HG02870 (cell line): ENCODE results near the gene TMEM187.
A peak's percentile ranks its signal among the peaks of the same experiment; 100 is the strongest.

Experiments
- ATAC-seq: cut with Tn5 transposase; IDR thresholded peaks from one replicate; pipeline ENCODE4 v1.9.1; 2021; ENCODE audit warnings: mild to moderate bottlenecking, moderate library complexity; ENCODE audit not compliant: unreplicated experiment

Gene TMEM187, protein sequence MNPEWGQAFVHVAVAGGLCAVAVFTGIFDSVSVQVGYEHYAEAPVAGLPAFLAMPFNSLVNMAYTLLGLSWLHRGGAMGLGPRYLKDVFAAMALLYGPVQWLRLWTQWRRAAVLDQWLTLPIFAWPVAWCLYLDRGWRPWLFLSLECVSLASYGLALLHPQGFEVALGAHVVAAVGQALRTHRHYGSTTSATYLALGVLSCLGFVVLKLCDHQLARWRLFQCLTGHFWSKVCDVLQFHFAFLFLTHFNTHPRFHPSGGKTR

DNA sequence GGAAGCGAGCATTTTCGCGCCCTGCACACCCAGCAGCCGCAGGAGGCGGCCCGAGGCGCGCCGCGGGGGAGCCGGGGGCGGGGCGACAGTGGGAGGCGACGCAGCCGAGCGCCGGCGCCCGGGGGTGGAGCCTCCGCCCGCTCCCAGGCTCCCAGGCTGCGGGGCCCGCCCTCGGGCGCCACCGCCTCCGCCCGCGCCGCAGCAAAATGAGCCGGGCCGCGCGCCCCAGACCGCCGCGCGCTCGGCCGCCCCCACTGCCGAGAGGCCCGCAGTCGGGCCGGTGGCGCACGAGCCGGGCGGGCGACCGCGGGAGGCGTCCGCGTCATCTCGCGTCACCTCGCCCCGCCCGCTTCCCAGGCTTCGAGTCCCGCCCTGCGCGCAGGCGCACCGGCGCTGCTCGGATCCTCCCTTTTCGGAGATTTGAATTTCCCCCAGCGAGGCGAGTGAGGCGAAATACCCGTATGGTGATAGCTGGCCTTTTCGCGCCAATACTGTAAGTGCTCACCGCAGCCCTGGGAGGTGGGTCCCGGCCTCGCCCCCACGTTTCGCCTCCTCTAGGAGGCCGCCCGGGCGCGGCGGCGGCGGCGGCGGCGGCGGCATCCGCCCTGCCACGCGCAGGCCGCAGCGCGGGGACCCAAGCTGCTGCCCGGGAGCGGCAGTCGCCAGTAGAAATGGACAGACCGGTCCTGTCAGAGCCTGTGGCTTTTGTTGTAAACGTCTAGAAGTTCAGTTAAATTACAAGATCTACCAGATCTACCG lies at the start of gene TMEM187:
TSS of gene TMEM187 (plus strand) at position 387 of the 759 bp plus-strand sequence. CDS start 9,309 bp downstream, outside the sequence.
- peak; percentile 51 for ATAC-seq

DNA sequence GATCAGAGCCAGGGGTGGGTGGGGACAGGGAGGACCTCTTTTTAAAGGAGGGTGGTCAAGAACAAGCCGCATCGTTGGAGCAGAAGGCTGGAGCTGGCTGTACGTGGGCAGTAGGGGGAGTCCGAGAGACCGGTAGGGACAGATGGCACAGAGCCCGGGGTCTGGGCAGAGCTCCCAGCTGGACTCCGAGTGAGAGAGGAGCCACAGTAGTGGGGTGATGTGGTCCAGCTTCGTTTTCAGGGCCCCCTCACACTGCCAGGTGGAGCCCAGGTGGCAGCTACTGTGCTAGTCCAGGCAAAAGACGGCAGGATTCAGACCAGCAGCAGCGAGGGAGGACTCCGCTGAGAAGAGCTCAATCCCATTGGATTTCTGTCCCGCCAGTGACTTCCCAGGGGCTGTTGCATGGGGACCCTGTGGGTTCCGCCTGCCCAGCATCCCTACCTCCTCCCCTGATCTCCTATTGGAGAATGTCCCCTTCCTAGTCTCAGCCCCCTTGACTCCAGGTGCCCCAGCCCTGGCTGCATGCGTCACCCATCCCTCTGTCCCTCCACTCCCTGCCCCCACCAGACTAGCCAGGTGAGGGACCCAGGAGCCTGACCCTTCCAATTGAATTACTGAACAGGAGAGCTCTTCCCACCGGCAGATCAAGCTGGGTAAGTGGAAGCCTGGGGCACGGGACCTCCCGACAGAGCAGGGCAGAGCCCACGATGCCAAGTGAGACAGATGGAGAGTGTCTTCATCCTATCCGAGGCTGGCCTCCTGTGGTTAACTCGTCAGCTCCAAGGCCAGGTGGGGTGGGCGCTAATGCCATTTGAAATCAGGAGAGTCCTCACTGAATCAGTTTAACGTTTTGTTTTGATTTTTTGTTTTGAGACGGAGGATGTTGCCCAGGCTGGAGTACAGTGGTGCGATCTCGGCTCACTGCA lies 49.4 kb upstream of the TMEM187 start:
- ATAC-seq = no peak

DNA sequence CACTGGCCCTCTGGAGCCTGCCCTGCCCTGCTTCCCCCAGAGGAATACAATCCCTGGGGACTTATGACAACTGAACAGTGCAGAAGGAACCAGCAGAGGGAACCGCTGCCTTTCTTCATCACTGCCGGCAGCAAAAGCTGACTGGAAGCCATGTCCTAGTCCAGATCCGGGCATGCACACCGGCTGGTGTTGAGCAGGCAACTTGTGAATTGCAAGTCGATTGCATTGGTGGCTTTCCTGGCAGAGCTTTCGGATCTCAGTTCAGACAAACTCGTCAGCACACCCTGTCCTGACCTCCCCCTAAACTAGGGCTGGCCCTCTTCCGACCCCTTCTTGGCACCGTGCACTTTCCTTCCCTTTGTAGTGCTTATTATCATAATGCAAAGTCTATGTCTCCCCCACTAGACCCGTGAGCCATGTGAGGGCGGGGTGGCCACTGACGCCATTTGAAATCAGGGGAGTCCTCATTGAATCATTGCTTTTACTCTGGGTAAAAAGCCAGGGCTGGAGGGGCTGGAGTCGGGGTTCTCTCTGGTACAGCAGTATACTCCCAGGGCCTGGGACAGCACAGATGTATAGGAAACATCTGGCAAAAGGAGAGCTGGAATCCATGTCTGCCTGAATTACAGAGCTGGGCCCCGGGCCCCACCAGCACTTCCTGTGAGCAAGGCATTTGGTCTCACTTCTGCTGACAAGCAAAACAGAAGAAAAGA lies 48.2 kb upstream of the TMEM187 start:
- ATAC-seq = no peak

DNA sequence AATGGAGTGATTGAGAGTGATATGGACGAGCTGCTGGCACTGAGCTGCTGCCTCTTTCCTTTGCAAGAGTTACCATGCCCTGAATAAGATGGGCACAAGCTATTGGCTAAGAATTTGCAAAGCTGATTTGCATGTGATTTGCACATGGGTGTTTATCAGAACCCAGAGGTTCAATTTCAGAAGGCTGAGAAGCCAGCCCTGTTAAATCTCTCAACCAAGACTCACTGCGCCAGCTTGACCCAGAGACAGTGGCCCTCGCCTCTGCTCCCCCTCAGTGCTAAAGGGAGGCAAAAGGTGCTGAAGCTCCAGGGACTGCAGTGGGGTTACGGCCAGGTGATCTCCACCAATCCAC lies 47.2 kb upstream of the TMEM187 start:
- no peak for ATAC-seq

DNA sequence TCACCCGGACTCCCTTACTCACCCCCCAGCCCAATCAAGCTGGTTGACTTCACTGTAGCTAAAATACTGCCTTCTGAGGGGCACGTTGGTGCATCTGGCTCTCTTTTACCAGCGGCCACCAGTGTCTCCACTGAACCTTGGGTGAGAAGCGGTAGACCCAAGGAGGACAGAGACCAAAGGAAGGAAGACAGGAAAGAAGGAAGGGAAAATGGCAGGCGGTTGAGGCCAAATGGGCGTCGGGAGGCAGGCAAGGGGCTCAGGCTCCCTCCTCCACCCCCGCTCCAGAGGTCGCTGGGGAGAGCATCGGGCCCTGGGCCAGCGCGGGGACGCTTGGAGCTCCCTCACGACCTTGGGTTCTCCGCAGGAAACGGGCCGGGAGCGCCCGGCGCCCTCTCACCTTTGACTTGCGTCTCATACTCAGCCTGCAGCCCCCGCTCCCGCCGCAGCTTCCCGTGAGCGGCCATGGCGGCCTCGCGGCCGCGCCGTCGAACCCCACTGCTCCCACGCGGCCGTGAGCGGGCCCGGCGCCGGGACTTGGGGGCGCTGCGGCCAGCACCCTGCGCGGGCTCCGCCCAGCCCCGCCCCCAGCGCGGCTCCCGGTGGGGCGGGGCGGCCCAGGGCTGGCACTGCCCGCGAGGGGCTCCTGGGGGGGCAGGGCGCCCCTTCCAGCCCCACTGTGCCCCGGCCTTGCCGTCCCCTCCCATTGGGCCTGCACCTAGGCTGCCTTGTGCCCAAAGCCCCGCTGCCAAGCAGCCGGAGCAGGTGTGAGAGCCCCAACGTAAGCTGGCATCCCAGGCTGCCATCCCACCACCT lies 46.6 kb upstream of the TMEM187 start, which contains the start of gene ARHGAP4:
TSS of gene ARHGAP4 (minus strand) at position 526 of the 813 bp plus-strand sequence. CDS start at position 464, 62 bp downstream.
- ATAC-seq = no peak

DNA sequence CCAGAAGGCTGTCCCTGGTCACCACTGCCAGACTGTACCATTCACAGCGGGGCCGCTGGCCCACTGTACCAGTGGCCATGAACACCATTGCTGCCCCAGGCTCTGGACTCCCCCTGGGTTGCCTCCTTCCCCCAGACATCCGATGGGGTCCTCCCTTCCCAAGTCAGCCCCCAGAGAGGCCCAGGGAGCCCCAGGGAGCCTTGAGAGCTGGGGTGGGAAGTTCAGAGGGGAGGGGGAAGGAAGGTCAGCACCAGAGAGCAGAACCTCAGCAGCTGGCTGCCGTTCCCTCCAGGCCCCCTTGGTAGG lies 46.0 kb upstream of the TMEM187 start:
- no peak for ATAC-seq

DNA sequence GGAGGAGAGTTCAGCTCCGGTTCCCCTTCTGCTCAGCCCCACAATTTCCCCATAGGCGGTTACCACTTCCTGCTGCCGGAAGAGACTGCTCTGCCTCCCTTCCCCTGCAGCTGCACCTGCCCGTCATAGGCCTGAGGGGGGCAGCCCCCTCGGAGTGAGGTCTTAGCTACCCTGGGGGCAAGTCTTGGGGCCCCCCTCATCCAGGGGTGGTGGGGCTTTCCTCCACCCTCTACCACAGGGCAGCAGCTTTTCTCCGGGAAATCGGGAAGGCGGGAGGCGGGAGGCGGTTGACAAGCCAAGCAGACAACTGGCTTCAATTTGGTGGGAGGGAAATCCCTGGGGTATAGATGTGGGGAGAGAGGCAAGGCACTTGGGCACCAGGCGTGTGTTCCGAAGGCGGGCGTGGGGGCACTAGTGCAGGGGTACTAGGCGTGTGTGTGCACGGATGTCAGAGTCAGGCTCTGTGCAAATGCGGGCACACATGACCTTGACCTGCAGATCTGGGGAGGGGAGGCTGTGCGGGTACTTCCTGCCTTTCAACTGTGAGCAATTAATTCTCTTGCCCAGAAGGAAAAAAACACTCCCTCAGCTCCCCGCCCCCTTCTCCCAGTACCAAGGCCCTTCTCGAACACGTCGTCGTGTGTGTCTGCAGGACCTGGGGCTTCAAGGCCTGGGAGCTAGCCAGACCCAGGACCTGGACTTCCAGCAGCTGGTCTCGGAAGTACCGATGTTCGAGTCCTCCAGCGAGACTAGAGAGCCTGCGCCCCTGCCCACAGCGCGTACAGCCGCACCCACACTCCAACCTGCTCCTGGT lies 45.5 kb upstream of the TMEM187 start:
- peak; percentile 34 for ATAC-seq

DNA sequence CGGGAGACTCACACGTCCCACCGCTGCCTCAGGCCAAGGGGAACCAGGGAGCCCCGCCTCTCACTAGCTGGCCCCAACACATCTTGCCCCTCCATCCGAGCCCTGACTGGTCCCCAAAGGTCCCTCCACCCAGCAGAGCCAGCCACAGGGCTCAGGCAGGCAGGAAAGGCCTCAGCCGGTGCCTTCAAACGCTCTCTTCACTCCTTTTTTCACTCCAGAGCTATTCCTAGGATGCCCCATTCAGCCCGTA lies 45.0 kb upstream of the TMEM187 start:
- ATAC-seq = no peak

DNA sequence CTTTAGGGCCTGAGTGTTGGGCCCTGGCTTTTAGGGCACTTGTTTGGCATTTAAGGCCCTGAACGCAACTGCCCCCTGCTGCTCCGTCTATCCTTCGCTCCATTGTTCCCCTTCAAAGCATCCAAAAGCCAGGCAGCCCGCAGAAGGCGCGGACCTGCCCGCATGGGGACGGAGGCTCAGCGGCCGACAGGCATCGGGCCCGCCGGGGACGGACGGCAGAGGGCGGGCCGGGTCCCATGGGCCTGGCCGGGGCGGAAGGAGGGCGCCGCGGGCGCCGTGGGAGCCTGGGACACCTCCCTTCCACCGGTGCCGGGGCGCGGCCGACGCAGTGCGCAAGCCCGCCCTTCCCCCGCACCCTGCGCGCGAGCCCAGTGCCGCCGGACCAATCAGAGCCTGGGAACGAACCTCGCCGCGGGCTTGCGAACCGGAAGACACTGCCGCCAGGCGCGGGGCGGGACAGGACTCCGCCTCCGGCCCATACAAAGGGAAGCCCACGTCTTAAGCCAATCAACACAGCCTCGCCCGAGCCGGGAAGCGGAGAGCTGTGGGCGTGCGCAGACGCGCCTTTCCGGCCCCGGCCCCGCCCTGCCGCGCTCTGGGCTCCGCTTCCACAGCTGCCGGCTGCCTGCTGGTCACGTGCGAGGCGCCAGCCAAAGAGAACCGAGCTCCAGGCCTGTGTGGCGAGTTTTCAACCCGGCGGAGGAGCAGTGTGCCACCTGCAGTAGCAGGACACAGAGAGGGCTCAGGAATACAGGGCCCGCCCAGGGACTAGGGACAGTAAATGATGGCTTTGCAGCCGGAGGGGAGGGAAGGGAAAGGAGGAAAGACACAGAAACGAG lies 44.4 kb upstream of the TMEM187 start:
- ATAC-seq = peak; percentile 86

DNA sequence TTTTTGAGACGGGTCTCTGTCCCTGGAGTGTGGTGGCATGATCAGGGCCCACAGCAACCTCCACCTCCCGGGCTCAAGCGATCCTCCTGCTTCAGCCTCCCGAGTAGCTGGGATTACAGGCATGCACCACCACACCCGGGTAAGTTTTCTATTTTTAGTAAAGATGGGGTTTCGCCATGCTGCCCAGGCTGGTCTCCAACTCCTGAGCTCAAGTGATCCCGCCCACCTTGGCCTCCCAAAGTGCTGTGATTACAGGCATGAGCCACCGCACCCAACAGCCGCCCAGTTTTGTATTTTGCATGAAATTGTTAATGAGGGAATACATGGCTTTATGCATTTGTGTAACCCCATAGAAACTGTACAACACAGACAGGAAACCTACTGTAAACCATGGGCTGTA lies 43.7 kb upstream of the TMEM187 start:
- ATAC-seq = no peak

DNA sequence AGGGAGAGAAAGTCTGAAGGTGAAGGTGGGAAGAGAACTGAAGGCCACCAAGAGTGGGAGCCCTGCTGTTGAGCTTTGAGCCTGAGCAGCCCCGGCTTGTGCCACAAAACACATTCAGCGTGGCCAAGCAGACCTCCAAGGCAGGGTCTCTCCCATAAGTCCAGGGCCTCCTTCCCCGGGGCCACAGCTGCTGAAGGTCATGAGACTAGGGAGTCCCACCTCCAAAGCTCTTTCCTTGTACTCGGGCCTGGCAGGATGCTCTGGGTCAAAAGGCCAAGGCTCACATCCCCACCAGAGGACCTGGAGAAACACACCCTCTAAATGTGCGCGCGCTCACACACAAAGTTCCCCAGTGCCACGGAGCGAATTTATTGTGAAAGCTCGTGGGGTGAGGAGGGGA lies 43.0 kb upstream of the TMEM187 start:
- no peak for ATAC-seq

DNA sequence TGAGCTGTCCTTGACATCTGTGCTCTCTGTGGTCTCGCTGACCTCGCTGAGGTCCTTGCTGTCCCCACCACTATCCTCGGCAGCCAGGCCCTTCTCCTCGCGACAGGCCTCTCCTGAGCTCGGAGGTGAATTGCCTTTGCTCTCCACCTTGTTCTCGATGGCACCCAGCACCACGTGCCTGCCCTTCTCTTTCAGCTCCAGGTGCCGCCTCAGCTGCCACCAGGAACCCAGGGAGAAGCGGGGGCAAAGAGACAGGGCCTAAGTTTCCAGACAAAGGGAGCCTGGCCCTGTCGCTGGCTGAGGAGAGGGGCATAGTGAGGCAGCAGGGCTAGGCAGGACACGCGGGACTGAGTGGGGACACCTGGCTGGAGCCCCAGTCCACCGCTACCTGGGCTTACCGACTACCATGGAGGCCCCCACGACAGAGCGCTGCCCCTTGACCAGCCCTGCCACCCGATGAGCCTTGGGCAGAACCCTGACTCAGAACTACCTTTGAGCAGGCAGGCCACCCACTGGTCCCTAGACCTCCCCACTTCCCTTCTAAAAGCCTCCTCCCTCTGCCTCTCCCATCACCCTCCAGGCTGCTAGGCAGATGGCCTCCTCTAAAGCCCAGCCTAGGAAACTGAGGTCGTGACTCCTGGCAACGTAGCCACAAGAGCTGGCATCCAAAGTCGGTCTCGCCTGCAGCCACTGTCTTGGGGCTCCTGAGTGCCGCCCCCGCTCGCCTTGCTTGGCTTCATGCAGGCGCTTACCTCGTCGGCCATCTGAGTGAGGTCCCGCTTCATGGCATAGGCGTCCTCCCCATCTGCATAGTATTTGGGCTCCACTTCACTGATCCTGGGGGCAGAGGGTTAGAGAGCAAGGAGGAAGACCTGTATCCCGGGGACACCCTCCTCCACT lies 42.3 kb upstream of the TMEM187 start:
- ATAC-seq = no peak

DNA sequence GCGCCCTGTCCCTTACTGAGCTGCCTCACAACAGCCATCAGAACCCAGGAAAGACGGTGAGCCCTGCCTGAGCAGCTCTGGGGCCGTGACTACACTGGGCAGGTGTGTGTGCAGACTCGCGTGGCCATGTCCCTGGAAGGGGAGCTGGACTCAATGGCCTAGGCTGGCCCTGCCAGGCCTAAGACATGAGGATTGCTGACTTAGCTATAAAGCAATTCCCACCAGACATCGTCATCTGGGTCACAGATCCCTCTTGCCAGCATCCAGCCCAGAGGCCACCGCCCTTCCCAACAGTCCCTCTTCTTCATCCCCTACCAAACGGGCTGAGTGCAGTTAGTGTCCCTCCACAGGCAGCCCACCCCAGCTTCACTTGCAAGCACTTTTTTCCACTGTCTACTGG lies 41.4 kb upstream of the TMEM187 start:
- no peak for ATAC-seq

DNA sequence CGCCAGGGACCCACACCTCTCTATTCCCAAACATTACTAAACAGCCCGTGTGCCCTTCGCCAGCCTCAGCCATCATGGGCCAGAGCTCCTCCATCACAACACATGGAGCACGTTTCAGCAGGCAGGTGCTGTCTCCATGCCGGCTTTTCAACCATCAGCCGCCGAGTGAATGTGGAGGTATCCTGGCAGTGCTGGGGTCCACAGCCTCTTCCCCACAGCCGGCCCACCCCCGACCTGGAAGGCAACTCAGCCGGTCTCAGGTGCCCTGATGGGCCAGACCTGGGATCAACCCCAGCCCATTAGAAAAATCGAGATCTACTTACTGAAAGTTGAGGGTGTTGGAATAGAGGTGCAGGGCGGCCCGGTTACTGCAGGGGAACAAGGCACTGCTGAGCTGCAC lies 40.8 kb upstream of the TMEM187 start:
- ATAC-seq = no peak

DNA sequence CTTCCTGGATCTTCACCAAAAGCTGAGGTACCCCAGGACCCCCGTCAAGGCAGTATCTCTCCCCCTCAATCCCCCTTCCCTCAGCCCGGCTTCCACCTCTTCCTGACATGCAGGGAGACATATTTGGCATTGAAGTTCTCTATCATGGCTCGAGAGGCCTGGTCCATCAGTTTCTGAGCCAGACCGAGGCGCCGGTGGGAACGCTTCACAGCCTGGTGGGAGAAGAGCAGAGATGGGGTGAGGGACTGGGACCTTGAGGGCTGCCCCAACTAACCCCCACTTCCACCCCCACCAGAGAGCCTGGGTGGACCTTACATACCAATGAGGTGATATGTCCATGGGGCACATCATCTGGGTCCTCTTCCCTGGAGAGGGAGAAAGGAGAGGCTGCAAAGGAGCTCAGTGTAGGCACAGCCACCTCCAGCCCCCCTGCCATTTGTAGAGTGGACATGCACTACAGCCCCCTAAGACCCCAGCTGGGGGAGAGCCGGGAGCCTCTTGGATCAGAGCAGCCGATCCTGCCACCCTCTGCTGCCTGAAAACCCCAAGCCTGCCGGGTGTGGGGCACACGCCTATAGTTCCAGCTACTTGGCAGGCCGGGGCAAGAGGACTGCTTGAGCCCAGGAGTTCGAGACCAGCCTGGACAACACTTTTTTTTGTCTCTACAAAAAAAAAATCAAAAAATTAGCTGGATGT lies 40.2 kb upstream of the TMEM187 start:
- no peak for ATAC-seq

DNA sequence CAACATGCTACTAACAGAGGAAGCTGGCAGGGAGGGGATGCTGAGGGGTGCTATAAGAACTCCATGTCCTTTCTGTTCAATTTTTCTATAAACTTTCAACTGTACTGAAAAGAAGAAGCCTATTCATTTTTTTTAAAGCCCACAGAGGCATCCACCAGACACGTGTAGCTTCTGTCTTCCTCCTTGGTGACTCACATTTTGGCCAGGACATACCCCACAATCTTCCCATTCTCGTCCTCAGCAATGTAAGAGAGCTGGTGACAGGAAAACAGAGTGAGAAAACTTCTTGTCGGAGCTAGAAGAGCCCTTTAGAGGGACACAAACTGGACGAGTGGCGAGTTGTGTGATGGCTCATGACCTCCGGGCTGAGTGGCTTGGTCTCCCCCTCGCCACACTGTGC lies 38.8 kb upstream of the TMEM187 start:
- no peak for ATAC-seq

DNA sequence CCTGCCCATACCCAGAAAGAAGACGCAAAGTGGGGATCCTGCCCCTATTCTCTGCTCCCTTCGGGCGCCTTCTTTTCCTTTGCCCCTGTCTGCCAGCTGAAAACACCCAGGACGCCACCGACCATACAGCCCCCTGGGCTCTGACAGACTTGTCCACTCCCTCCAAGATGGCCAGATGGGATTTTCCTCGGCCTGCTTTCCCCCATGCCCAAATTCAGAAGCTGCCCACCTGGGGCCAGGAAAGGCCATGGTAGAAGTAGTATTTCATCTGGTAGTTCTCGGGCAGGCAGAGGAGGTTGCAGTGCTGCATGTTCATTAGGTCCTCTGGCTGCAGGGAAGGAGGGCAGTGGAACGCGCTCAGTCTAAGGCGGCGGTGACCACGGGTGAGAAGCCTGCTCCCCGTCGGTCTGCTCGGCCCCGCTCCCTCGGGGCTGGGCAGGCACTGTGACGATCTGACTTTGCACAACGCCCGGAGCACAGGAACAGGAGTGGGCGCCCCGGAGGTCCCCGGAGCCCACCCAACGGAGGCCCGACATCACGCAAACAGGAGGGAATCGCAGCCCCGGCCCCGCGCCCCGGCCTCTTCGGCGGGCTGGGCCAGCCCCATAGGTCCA lies 38.3 kb upstream of the TMEM187 start:
- ATAC-seq = peak; percentile 20
